Lung microvascular endothelial cell (primary cell): ENCODE results near the gene NOL12. TPM values are rescaled to one million over a fixed set of nuclear protein-coding genes. Genes with fewer than 3 reads are reported as not detected.

Experiments used
- DNase-seq, 2 donors: peaks; one replicate each; pipeline versions ENCODE4 v3.0.0 to v3.0.0-alpha.2; 2010; ENCODE audit warnings: low read depth in 2 of 2
- total RNA-seq: library from RNA; depleted of rRNA; stranded (reverse); fragments of >200 nt; gene quantifications from 2 replicates; pipeline ENCODE4 v1.2.1, GENCODE V29; 2014

Gene NOL12
- total RNA-seq, 1 donor from 2014 or later, result 18.1 TPM

DNA sequence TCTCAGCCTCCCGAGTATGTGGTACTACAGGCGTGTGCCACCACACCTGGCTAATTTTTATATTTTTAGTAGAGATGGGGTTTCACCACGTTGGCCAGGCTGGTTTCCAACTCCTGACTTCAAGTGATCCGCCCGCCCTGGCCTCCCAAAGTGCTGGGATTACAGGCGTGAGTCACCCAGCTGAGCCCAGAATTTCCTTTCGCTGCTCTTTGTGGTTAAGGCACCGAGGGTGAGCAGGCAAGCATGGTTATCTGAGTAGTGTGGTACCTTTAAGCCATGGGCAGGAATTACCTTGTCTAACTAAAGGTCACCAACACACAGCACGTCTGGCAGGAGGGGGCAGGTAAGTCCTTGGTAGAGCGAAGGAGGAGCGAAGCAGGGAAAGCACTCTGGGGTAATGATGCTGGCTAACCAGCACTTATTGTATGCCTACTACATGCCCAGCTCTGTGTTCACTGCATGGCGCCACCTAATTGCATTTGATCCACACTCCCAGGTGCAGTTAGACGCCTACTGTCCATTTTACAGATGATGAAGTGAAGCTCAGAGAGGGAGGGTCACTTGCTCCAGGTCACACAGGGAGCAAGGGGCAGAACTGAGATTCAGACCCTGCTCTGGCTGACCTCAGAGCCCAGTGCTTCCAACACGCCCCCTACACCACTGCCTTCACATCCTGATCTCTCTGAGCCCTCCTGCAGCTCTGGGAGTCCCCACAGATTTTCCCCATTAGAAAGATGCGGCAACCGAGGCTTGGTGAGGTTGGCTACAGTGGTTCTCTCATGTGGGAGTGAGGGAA lies 56.4 kb downstream of the NOL12 start:
- DNase-seq, result peak in 1 of 2 donors; percentile 78

Other genes starting within 250 kb of the NOL12 start
- gene MFNG, start 200.0 kb upstream of the NOL12 start, total RNA-seq, result 89.8 and 137 TPM in 2 replicates
- 36.2 and 57.1 TPM in 2 replicates for gene CARD10, start 166.9 kb upstream of the NOL12 start, total RNA-seq
- gene CDC42EP1, start 125.9 kb upstream of the NOL12 start, total RNA-seq, result 7.8 and 7.9 TPM in 2 replicates
- not detected in 2 replicates for gene LGALS2, start 106.3 kb upstream of the NOL12 start, total RNA-seq
- 29.2 and 85.3 TPM in 2 replicates for gene GGA1, start 77.5 kb upstream of the NOL12 start, total RNA-seq
- gene SH3BP1, start 46.7 kb upstream of the NOL12 start, total RNA-seq, result 0.40 and 0.87 TPM in 2 replicates
- gene PDXP, start 27.6 kb upstream of the NOL12 start, total RNA-seq, result 5.0 and 6.7 TPM in 2 replicates
- 2,589 and 6,877 TPM in 2 replicates for gene LGALS1, start 10.7 kb upstream of the NOL12 start, total RNA-seq
- gene TRIOBP, start 10.7 kb downstream of the NOL12 start, total RNA-seq, result 79.8 and 156 TPM in 2 replicates
- 11.9 and 19.8 TPM in 2 replicates for gene GCAT, start 121.6 kb downstream of the NOL12 start, total RNA-seq
- gene GALR3, start 137.0 kb downstream of the NOL12 start, total RNA-seq, result not detected in 2 replicates
- 15.9 and 18.8 TPM in 2 replicates for gene ANKRD54, start 158.0 kb downstream of the NOL12 start, total RNA-seq
- gene EIF3L, start 163.1 kb downstream of the NOL12 start, total RNA-seq, result 293 and 344 TPM in 2 replicates
- 20.7 and 30.2 TPM in 2 replicates for gene MICALL1, start 220.0 kb downstream of the NOL12 start, total RNA-seq